Measurements from ENCODE around the gene TSHZ2.
"Not testable (repeated sequence)": the region's sequence is repeated elsewhere in the genome, so short reads cannot be mapped to it uniquely, and the experiment has no call there.

TSHZ2 gene

GRCh38 chr20:53529658-53530057, 557.5 kb downstream of the TSHZ2 start:
- Histone ChIP-seq H3K9me3 (no peaks in the 10 kb centered on the region), H3K27me3 (no peaks in the 10 kb centered on the region), H3K4me2 (no peak overlapping the region), H3K9ac (no peak overlapping the region), H3K4me1 (peaks cover 3% of the 10 kb centered on the region; the same call in 1 of the 2 replicates), H3K36me3 (no peaks in the 10 kb centered on the region), H4K20me1 (no peaks in the 10 kb centered on the region), H3K27ac (no peak overlapping the region), H3K4me3 (no peak overlapping the region)
- no peak for TF ChIP-seq Cebpa-rat (IDR thresholded peaks at IDR 0.05)

GRCh38 chr20:53530440-53530839, 558.3 kb downstream of the TSHZ2 start:
- TF ChIP-seq Cebpa-rat (IDR thresholded peaks at IDR 0.05), result no peak
- no peak overlapping the region for H3K9ac ChIP-seq
- peaks cover 8% of the 10 kb centered on the region; the same call in 1 of the 2 replicates for H3K4me1 ChIP-seq
- H3K27me3 ChIP-seq, result no peaks in the 10 kb centered on the region
- no peak overlapping the region for H3K4me3 ChIP-seq
- no peaks in the 10 kb centered on the region for H3K9me3 ChIP-seq
- no peaks in the 10 kb centered on the region for H4K20me1 ChIP-seq
- no peak overlapping the region for H3K4me2 ChIP-seq
- H3K27ac ChIP-seq, result no peak overlapping the region
- no peaks in the 10 kb centered on the region for H3K36me3 ChIP-seq

GRCh38 chr20:53532654-53533312, 560.6 kb downstream of the TSHZ2 start:
- not testable (repeated sequence) for H3K9me3 ChIP-seq, H3K27ac ChIP-seq, H3K4me3 ChIP-seq, H3K36me3 ChIP-seq, H3K4me1 ChIP-seq, H4K20me1 ChIP-seq, H3K9ac ChIP-seq, H3K4me2 ChIP-seq, H3K27me3 ChIP-seq

GRCh38 chr20:53533500-53533899, 561.3 kb downstream of the TSHZ2 start:
- Histone ChIP-seq H4K20me1 (no peaks in the 10 kb centered on the region), H3K27me3 (no peaks in the 10 kb centered on the region), H3K9ac (no peak overlapping the region), H3K9me3 (no peaks in the 10 kb centered on the region), H3K4me2 (no peak overlapping the region), H3K36me3 (no peaks in the 10 kb centered on the region), H3K27ac (no peak overlapping the region), H3K4me1 (peaks cover 15% of the 10 kb centered on the region), H3K4me3 (no peak overlapping the region)
- no peak for TF ChIP-seq Cebpa-rat (IDR thresholded peaks at IDR 0.05)

- Histone ChIP-seq H3K9me3 (no peaks in the 10 kb centered on the region), H3K27ac (no peak overlapping the region), H3K27me3 (no peaks in the 10 kb centered on the region), H3K4me1 (peaks cover 20% of the 10 kb centered on the region), H4K20me1 (no peaks in the 10 kb centered on the region), H3K4me2 (no peak overlapping the region), H3K9ac (no peak overlapping the region), H3K36me3 (no peaks in the 10 kb centered on the region), H3K4me3 (no peak overlapping the region)
- no peak for TF ChIP-seq Cebpa-rat (IDR thresholded peaks at IDR 0.05)
Measured at GRCh38 chr20:53534037-53534436, 561.9 kb downstream of the TSHZ2 start.

GRCh38 chr20:53535878-53536277, 563.7 kb downstream of the TSHZ2 start:
- Histone ChIP-seq H3K27me3 (no peaks in the 10 kb centered on the region), H3K4me2 (no peak overlapping the region), H3K36me3 (no peaks in the 10 kb centered on the region), H3K4me3 (no peak overlapping the region), H3K9me3 (no peaks in the 10 kb centered on the region), H3K4me1 (peaks cover 36% of the 10 kb centered on the region), H4K20me1 (no peaks in the 10 kb centered on the region), H3K27ac (no peak overlapping the region), H3K9ac (no peak overlapping the region)
- no peak for TF ChIP-seq Cebpa-rat (IDR thresholded peaks at IDR 0.05)

- H3K27ac ChIP-seq, H3K9me3 ChIP-seq, H3K36me3 ChIP-seq, H3K4me2 ChIP-seq, H4K20me1 ChIP-seq, H3K9ac ChIP-seq, H3K4me3 ChIP-seq, H3K27me3 ChIP-seq: not testable (repeated sequence)
- peaks cover 36% of the 10 kb centered on the region for H3K4me1 ChIP-seq
Measured at GRCh38 chr20:53536382-53536781, 564.2 kb downstream of the TSHZ2 start.

- Histone ChIP-seq H3K4me3 (no peak overlapping the region), H3K27ac (peak overlapping the region; percentile 41; the same call in 1 of the 2 replicates), H3K4me2 (peak overlapping the region; percentile 79), H3K27me3 (no peaks in the 10 kb centered on the region), H3K36me3 (no peaks in the 10 kb centered on the region), H3K9me3 (no peaks in the 10 kb centered on the region), H3K9ac (0 out of 2 replicates have a peak overlapping the region, but pooled peaks have one; percentile 2), H4K20me1 (no peaks in the 10 kb centered on the region), H3K4me1 (peaks cover 35% of the 10 kb centered on the region)
- no peak for TF ChIP-seq Cebpa-rat (IDR thresholded peaks at IDR 0.05)
Measured at GRCh38 chr20:53539516-53539915, 567.4 kb downstream of the TSHZ2 start.

Measured in BLaER1 (cell line).